GM21526 (cell line): ENCODE data around the gene ERC1.
"Not testable (repeated sequence)": the region's sequence is repeated elsewhere in the genome, so short reads cannot be mapped to it uniquely, and the experiment has no call there.

Source experiments
- ATAC-seq: cut with Tn5 transposase; IDR thresholded peaks from one replicate; pipeline ENCODE4 v1.9.1; 2021; ENCODE audit warnings: moderate library complexity; ENCODE audit not compliant: unreplicated experiment, low FRiP score

The ERC1 gene

GRCh38 chr12:1339618-1340319, 348.7 kb downstream of the ERC1 start:
- no peak for ATAC-seq

- not testable (repeated sequence) for ATAC-seq
These were observed 350.2 kb downstream of the ERC1 start for GRCh38 chr12:1341270-1341669.

DNA sequence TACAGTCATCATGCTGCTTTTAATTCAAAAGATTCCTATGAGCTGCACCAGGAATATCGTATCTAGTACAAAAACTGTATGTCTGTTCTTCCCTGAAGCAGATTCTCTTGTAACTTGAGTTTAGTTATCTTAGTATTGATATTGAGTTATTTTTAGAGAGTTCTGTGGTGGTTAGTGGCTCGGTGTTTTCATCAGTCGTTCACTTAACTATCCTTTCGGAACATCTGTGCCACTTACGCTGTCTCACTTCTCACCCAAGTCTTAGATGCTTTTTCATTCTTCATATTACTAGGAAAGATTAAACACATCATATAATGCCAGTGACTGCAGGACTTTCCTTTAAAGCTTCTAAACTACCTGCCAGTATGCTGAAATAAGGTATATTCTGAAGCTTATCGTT, 352.4 kb downstream of the ERC1 start:
- no peak for ATAC-seq

DNA sequence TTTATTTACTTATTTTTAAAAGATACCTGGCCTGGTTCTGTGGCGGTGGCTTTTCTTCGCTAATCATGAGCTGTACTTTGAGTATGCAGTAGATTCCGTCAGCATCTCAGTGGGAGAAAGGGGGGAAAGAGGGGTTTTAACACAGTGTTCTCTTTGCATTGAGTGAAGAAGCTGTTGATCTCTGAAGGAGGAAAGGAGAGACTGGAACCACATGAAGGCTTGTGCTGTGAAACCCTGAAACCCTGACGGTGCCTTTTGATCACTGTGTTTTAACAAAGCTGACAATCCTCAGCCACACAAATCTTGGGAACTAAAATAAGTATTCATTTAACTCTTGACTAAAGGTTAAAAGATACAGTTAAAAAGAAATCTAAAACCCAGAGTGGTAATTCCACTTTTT, 353.2 kb downstream of the ERC1 start:
- no peak for ATAC-seq

DNA sequence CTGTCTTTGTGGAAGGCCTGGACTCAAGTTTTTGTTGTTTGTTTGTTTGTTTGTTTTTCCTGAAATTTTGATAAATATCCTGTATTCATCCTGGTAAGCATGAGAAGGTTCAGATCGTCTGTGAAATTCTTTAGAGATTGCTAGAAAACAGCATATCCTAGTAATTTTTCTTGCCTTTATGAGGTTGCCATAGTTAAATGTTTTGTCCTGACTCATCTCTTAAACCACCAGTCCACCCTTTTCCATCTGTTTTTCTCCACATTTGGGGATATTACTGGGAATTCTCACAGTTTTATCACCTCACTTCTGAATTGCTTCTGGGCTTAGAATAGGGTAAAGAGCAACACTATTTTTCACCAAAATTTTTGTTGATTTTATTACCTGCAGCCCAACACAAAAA, 355.1 kb downstream of the ERC1 start:
- no peak for ATAC-seq

GRCh38 chr12:1347294-1347693, 356.3 kb downstream of the ERC1 start:
- ATAC-seq = no peak

- no peak for ATAC-seq
These were observed 357.6 kb downstream of the ERC1 start for GRCh38 chr12:1348606-1349005.

DNA sequence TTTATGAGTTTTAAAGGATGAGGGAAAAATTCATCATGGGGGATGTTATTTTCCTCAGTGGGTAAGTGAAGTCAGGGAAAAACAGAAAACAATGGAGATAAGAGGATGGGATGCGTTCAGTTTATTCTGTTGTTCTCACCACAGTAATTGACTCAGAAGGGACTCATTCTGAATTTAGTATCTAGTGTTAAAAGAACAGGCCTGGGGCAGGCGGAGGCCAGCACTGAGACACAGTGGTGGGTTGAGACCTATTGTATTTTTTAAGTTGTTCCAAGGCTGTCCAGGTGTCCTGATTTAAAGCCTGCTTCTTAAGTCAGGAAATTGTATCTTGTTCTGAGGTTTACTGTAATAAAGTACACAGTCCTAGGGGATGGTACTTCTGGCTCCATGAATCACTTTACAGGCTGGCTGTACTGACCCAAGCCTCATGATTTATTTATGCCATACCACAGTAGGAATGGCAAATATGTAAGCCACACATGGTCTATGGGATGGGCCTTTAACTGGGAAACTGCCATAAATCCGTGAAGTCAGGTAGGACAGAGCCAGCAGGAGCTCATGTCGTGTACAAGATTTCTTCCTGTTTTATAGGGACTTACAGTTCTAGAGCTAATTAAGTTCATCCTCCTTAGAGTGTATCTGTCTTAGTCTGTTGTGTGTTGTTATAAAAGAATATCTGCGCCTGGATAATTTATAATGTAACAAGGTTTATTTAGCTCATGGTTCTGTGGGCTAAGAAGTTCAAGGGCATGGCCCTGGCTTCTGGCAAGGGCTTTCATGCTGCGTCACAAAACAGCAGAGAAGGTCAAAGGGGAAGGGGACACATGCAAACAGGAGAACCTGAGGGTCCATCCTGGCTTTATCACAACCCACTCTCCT, 359.3 kb downstream of the ERC1 start:
- no peak for ATAC-seq

DNA sequence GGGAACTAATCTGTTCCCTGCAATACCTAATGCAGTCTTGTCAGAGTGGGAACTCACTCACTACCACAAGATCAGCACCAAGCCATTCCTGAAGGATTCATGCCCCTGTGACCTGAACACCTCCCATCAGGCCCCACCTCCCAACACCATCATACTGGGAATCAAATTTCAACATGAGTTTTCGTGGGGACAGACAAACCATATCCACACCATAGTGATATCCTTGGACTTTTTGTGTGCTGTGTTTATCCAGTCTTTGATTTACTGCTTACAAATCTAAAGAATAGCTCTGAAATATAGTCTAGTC, 359.9 kb downstream of the ERC1 start:
- ATAC-seq = no peak

DNA sequence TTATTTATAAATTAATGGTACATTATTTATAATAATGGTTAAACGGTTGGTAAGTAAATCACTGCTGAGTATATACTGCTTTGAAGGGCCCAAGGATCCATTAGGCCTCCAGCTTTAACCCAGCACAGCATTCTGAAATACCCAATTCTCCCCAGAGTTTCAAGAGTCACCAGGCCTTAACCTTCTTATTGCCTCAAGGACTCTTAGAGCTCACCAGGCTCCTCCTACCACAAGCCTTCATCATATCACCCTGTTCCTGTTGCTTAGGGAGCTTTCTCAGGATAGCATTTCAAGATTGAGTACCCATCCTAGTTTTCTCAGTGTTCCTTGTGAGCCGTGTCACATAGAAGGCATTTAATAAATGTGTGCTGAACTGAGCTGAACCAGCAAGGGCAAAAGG, 360.9 kb downstream of the ERC1 start:
- no peak for ATAC-seq

GRCh38 chr12:1353451-1353850, 362.4 kb downstream of the ERC1 start:
- no peak for ATAC-seq

DNA sequence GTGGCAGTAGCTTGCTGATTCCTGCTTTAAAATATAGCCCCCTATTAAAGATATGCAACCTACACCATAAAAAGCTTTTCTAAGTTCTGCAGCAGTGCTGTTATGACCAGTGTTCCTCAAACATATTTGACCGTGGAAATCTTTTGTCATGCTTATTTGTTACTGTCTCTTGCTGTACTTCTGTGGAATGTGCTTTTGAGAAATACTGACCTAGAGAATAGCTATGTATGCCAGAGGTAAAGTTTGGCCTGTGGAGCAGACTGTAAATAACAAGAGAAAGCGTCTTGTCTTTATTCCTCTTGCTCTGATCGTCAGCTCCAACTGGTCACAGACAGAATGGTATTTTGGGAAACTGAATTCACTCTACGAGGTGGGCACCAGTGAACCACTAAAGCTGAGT, 364.4 kb downstream of the ERC1 start:
- ATAC-seq = no peak

DNA sequence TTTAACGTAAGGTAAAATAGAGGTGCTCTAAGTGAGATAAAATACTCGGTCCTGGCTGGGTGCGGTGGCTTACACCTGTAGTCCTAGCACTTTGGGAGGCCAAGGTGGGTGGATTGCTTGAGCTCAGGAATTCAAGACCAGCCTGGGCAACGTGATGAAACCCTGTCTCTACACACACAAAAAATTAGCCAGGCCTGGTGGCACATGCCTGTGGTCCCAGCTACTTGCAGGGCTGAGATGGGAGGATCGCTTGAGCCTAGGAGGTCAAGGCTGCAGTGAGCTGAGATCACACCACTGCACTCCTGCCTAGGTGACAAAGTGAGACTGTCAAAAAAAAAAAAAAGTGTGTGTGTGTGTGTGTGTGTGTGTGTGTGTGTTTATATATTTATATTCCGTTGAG, 364.8 kb downstream of the ERC1 start:
- not testable (repeated sequence) for ATAC-seq

DNA sequence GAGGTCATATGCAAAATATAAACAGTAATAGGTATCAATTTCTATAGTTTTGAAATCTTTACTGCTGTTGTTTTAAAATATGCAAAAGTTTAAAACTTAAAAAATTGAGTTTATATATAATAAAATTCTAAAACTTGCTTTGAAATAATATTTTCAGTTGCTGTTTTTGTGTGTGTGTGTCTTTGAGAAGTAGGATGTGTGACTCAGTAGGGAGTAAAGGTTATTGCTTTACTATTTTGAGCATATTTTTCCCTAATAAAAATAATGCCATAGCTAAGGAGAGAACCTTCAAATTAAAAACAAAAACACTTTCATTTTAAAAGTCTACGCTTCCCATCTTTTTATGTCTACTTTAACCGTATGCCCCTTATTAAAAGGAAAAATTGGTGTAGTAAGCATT, 365.3 kb downstream of the ERC1 start:
- ATAC-seq = no peak

- no peak for ATAC-seq
These were observed 366.1 kb downstream of the ERC1 start for GRCh38 chr12:1357171-1357570.

DNA sequence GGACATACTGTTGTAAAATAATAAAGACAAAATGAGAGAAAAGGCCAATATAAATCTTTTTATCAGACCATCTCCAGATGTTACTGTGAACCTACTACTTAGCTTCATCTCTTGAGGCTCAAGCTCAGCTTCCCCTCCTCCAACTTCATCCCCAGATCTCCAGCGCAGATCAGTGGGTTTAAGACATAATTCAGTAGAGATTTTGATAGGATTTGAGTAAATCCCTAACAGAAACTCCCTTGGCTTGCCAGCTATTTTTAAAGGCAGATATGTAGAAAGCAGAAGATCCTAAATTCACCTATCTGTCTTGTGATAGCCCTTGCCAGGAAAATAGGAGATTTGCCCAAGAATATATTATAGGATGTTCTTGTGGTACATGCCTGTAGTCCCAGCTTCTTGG, 366.7 kb downstream of the ERC1 start:
- ATAC-seq = no peak

GRCh38 chr12:1360441-1361210, 369.6 kb downstream of the ERC1 start:
- ATAC-seq = no peak

- no peak for ATAC-seq
These were observed 371.2 kb downstream of the ERC1 start for GRCh38 chr12:1362143-1362662.

- ATAC-seq = no peak
These were observed 374.7 kb downstream of the ERC1 start for GRCh38 chr12:1365703-1366102.

DNA sequence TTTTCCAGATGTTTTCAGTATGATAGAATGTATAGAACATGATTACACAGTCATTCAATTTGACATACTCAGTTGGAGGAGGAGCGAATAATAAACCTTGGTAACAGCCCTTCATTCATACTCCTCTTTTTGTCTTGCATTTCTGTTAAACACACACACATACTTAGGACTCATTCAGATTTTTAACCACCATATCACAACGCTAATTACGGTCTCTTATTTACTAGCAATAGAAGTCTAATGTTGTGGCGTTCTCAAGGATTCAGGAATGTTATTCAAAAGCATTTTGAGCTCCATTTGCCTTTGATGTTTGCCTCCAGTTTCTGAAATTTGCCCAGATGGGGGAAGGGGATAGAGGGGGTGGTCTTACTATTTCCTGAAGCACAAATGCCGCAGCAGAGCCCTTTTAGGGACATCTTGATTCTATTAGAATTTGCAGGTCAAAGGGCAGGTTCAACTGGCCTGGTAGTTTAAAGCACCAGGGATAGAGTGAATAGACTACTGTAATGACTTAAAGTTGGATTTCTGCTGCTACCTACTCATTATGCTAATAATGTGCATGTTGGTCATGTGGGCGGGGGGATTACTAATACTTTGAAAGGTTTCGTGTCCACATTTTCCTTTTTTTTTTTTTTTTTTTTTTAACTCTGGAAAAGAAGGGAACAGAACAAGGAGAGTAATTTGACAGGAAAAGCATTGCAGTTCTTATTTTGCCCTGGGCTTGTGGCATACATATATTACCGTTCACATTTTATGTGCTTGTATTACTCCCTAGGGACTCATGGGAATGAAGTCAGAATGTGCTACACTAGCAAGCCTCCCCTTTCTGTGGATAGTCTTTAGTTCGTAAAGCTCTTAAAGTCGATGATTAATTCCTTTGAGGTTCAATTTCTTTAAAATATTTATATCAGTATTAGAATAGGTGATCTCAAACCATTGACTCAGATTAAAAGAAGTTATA, 376.6 kb downstream of the ERC1 start:
- ATAC-seq = no peak
